GM21723 (cell line): Measurements from ENCODE around the gene SLCO1C1.
"Not testable (repeated sequence)": the region's sequence is repeated elsewhere in the genome, so short reads cannot be mapped to it uniquely, and the experiment has no call there.

Experiments used
- ATAC-seq: cut with Tn5 transposase; IDR thresholded peaks from one replicate; pipeline ENCODE4 v1.9.1; 2021; ENCODE audit warnings: mild to moderate bottlenecking, moderate library complexity; ENCODE audit not compliant: unreplicated experiment

The SLCO1C1 gene

DNA sequence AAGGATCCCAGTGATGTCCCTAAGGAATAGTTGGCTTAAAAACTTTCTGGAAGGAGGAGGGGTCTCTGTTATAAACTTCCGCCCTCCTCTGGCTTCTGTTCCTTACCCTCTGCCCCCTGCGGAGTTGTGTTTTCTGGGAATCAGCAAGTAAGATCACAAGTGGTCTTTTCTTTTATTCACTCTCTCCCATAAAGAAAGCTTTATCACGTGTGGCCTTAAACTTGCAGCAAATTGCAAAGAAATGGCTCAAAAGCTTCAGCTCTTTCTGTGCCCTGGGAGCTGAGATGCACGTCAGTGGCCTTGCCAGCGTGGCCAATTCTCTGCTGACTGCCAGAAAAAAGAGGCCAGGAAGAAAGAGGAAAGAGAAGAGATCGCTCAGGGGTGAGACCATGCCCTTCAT lies at the start of gene SLCO1C1:
TSS of gene SLCO1C1 (plus strand) at position 101 of the 400 bp plus-strand sequence. CDS start 4,245 bp downstream, outside the sequence.
- ATAC-seq: no peak

DNA sequence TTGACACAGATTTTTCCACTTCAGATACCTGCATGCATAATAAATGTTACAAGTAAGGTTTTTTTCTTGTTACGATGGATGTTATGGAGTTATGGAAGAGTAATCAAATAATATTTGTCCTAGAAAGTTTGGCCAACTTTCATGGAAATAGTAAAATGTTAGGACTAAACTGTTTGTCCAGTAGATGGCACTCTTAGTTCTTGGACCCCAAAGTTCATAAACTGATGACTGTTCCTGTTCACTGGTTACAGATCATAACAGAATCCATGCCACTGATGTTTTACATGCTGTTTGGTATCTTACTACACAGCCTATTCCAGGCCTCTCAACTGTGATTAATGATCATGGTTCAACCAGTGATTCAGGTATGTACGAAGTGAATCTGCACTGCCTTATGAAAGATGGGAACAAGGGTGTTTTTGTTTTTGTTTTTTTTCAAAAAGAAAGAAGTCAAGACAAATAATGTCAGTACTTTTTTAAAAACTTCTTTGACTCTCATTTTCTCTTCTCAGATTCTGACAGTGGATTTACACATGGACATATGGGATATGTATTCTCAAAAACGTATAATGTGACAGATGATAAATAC lies 48.8 kb upstream of the SLCO1C1 start:
- no peak for ATAC-seq

DNA sequence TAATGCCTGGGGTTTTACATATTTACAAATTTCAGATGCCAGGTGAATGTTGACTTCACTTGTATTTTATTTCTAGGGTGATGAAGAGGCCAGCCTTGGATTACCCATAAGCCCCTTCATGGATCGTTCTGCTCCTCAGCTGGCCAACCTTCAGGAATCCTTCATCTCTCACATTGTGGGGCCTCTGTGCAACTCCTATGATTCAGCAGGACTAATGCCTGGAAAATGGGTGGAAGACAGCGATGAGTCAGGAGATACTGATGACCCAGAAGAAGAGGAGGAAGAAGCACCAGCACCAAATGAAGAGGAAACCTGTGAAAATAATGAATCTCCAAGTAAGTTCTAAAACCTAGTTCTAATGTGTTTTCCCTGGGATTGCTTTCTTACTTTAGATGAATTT lies 41.3 kb upstream of the SLCO1C1 start:
- no peak for ATAC-seq

GRCh38 chr12:20656600-20656999 lies 38.5 kb upstream of the SLCO1C1 start:
- ATAC-seq: no peak

DNA sequence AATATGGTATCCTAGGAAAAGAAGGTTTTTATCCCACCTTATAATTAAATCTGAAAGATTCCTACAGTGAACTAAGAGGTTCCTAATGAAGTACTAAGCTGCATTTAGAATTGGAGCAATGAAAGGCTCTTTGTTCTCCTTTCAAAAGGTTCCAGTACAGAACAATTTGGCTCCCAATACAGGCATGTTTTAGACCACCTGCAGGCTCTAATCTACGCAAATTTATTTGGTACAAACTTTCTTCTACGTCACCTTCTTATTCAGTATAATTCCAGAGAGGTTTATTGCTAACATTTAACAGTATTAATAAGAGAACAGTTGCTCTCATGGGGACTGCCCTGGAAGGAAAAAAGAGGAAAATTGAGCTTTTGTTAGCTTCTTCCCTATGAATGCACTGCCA lies 37.6 kb upstream of the SLCO1C1 start:
- ATAC-seq: no peak

- no peak for ATAC-seq
These were observed 13.8 kb upstream of the SLCO1C1 start for GRCh38 chr12:20681334-20681733.

DNA sequence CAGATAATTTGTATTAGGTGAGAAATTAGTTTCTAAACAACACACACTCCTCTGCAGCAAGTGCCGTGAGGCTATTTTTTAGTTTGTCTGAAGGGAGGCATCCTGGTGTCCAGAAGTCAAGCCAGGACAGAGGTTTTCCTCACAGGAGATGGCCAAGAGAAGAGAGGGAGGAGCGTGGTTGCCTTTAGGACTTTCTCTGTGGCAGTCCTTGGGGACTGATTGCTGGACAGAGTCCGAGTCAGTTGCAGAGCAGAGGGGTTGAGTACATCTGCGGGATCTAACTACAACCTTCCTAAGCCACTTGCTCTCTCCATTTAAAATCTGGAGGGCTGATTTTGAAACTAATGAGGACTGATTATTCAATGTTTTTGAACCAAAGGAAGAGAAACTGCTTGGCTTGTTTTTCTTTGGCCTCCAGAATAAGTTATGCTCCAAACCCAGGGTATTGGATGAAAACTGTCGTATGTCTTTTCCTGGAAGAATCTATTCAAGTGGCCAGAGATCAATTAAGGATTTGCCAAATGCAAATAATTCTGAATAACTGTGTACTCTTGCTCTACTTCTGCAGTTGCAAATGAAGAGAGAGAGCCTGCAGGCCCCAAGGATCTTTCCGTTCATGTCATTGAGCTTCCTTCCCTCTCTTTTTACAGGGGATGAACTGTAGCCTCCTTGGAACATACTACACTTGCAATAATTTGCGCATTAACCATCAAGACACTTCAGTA lies 1.2 kb downstream of the SLCO1C1 start:
- ATAC-seq: no peak

- no peak for ATAC-seq
These were observed 6.0 kb downstream of the SLCO1C1 start for GRCh38 chr12:20701106-20701505.

DNA sequence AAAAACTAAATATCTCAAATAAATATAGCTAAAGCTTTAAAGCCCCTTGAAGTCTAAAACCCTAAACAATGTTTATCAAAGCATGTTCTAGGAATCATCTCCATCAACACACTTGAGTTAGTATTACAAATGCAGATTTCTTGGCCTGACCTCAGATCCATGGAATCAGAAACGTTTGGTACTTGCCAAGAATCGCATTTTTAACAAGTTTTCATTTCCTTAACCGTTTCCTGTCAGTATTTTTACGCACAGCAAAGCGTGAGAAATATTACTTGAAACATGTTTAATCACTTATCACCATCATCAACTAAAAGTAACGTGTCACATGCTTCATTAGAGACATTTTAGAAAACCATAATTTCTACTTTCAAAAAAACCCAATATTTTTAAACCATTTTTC lies 9.7 kb downstream of the SLCO1C1 start:
- ATAC-seq: no peak

DNA sequence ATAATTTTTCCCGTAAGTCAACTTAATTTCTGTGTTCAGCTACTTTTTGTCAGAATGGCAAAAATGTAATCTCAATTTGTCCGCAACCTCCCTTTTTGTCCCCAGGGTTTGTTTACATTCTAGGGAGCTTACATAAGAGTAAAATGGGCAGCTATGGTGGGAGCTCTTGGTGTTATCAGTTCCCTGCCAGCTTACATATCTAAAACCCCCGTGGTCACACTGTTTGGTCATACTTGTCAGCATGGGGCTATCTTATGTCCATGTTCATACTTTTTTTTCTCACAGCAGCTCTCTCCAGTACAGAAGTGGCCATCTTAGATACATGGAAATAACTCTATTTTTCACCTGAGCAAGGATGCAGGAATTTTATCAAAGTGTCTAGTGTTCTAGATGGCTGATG lies 16.7 kb downstream of the SLCO1C1 start:
- ATAC-seq: no peak

DNA sequence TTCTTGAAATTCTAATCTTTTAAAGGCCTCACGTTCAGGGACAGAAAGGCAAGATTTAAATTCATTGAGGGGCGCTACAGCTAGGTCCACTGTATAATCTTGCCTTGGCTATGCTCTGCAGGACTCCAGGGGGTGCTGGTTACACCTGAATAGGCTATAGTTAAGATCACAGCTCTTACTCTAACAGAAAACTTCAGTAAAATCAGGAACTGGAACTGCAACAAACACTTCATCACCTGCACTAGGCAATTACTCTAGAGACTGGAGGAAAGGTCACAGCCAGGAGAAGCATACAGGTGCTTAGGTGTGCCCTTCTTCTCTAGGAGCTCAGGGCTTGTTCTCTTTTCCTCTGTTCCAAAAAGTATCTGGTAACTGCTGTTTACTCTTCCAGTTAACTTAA lies 20.9 kb downstream of the SLCO1C1 start:
- ATAC-seq: no peak

DNA sequence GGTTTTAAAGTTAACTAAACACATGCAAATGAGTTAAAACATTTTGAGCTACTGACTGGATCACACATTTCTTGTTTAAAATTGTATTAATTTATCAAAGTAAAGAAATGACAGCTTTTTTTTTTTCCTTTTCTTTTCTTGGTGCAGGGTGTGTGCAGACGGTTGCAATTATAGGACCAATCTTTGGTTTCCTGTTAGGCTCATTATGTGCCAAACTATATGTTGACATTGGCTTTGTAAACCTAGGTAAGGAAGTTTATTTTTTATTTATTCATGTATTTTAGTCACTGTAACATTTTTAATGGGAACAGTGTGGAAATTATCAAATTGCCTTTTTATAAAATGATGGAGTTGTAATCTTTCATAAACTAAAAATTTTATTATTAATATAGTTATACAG lies 21.9 kb downstream of the SLCO1C1 start:
- ATAC-seq: no peak

DNA sequence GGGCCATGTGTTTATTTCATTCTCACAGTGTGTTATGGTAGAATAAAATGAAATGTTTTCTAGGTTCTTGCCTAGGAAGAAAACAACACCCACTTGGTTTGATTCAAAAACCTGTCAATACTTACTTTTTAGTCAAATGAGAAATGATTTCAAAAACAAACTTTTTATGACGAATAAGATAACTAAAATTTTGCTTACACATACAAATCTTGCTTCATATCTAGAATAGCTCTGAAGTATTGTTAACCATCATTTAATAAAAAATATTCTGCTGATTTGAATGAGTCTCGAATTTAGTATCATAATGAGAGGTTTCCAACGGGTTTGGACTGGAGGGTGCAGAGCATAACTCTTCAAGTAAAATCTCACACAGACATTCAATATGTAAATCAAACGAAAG lies 23.2 kb downstream of the SLCO1C1 start:
- no peak for ATAC-seq

GRCh38 chr12:20722142-20722541 lies 27.0 kb downstream of the SLCO1C1 start:
- no peak for ATAC-seq

GRCh38 chr12:20731274-20731673 lies 36.1 kb downstream of the SLCO1C1 start:
- no peak for ATAC-seq

- ATAC-seq: no peak
These were observed 45.8 kb downstream of the SLCO1C1 start for GRCh38 chr12:20740972-20741371.

GRCh38 chr12:20748198-20748597 lies 53.1 kb downstream of the SLCO1C1 start:
- no peak for ATAC-seq

- ATAC-seq: no peak
These were observed 55.9 kb downstream of the SLCO1C1 start for GRCh38 chr12:20751046-20751445.

- no peak for ATAC-seq
These were observed 82.3 kb downstream of the SLCO1C1 start for GRCh38 chr12:20777420-20777819.

DNA sequence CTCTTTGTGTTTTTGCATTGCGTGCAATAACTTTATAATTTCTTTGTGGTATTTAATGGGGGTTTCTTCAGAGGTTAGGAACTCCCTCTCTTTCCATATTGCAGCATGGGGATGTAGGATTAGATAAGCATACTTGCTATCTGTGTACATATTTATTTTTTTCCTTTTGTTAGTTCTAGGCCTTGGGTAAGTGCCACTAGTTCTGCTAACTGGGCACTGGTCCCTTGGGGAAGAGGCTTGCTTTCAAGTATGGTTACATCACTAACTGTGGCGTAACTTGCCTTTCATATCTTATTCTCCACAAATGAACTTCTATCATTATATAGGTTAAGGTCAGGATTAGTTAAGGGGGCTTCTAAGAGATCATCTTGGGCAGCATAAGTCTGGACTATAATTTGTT lies 83.8 kb downstream of the SLCO1C1 start:
- ATAC-seq: no peak

DNA sequence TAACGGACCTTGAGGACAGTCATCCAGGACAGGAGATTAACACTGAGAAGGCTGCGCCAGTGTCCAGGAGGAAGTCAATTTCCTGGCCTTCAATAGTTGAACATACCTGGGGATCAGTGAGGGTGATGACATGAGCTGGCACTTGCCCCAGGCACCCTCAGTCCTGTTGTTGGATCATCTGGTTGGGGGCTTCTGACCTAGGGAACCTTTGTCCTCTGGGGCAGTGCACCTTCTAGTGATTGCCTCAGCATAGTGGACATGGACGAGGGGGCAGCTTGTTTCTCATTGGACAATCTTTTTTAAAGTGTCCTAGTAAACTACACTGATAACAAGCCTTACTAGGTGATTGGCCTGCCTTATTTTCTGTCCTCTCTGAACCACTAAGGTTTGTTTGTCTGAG lies 84.8 kb downstream of the SLCO1C1 start:
- ATAC-seq: not testable (repeated sequence)

DNA sequence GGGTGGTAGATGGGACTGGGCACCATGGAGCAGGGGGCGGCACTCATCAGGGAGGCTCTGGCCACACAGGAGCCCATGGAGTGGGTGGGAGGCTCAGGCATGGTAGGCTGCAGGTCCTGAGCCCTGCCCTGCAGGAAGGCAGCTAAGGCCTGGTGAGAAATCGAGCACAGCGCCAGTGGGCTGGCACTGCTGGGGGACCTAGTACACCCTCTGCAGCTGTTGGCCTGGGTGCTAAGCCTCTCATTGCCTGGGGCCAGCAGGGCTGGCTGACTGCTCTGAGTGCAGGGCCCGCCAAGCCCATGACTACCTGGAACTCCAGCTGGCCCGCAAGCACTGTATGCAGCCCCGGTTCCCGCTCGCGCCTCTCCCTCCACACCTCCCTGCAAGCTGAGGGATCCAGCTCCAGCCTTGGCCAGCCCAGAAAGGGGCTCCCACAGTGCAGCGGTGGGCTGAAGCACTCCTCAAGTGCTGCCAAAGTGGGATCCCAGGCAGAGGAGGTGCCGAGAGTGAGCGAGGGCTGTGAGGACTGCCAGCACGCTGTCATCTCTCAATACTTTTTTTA lies 88.7 kb downstream of the SLCO1C1 start:
- not testable (repeated sequence) for ATAC-seq
